DND-41 (cell line): Measurements from ENCODE around the gene MAP7D3.

Experiments used
- ATAC-seq: fragments of 200-7000 bp; cut with Tn5 transposase; 3 replicates; pipeline ENCODE4 v1.9.1; 2021; ENCODE audit warnings: low read depth; ENCODE audit not compliant: insufficient read depth
- DNase-seq: peaks from one replicate; pipeline ENCODE4 v3.0.0-alpha.2; 2020
- H2AFZ ChIP-seq: 2 replicates; pipeline ENCODE4 v1.6.0; 2012; ENCODE audit warnings: low read depth, low read length
- H3K27ac ChIP-seq: 2 replicates; pipeline ENCODE4 v1.5.1; 2012; ENCODE audit warnings: low read length, inconsistent platforms
- H3K27me3 ChIP-seq: fragments of 200-600 bp; sonication (generic); 2 replicates; pipeline ENCODE4 v1.6.0; 2012; ENCODE audit warnings: low read length, mild to moderate bottlenecking, inconsistent platforms; ENCODE audit not compliant: insufficient read depth, poor library complexity
- H3K36me3 ChIP-seq: 2 replicates; pipeline ENCODE4 v1.5.1; 2012; ENCODE audit warnings: low read length, inconsistent platforms; ENCODE audit not compliant: insufficient read depth
- H3K4me1 ChIP-seq: 2 replicates; pipeline ENCODE4 v1.5.1; 2012; ENCODE audit warnings: mild to moderate bottlenecking, low read length; ENCODE audit not compliant: insufficient read depth
- H3K4me2 ChIP-seq: 2 replicates; pipeline ENCODE4 v1.6.0; 2012; ENCODE audit warnings: mild to moderate bottlenecking, moderate library complexity, low read length, inconsistent platforms; ENCODE audit not compliant: insufficient read depth
- H3K4me3 ChIP-seq, 2 experiments: fragments of 200-600 bp in 1 of 2; shearing (Covaris generic) in 1 of 2; 2 replicates each; pipeline ENCODE4 v1.5.1; 2012 to 2016; ENCODE audit warnings: inconsistent platforms in 2 of 2, low read length in 2 of 2, mild to moderate bottlenecking in 2 of 2, low read depth in 1 of 2, moderate library complexity in 1 of 2
- H3K79me2 ChIP-seq: 2 replicates; pipeline ENCODE4 v1.6.0; 2012; ENCODE audit warnings: low read length, inconsistent platforms; ENCODE audit not compliant: insufficient read depth
- H3K9ac ChIP-seq: 2 replicates; pipeline ENCODE4 v1.6.0; 2012; ENCODE audit warnings: low read depth, mild to moderate bottlenecking, inconsistent platforms, low read length, moderate library complexity
- H3K9me3 ChIP-seq: 2 replicates; pipeline ENCODE4 v1.5.1; 2012; ENCODE audit warnings: low read length, moderate library complexity, mild to moderate bottlenecking, inconsistent platforms; ENCODE audit not compliant: insufficient read depth, severe bottlenecking
- H4K20me1 ChIP-seq: 2 replicates; pipeline ENCODE4 v1.6.0; 2012; ENCODE audit warnings: low read length; ENCODE audit not compliant: insufficient read depth
- EZH2 ChIP-seq: IDR thresholded peaks from 3 replicates; pipeline ENCODE4 v1.6.1; 2012; ENCODE audit warnings: borderline replicate concordance, low read depth, mild to moderate bottlenecking, moderate library complexity, low read length, inconsistent platforms; ENCODE audit not compliant: severe bottlenecking
- TF ChIP-seq, protein P1 (sequence below): IDR thresholded peaks from 2 replicates; pipeline ENCODE4 v1.5.1; 2012; ENCODE audit warnings: borderline replicate concordance, low read length, moderate library complexity, mild to moderate bottlenecking; ENCODE audit not compliant: poor library complexity, severe bottlenecking; ENCODE audit errors: extremely low read depth

Gene MAP7D3

GRCh38 chrX:136219893-136220292, 31.3 kb downstream of the MAP7D3 start:
- no peaks in the 10 kb centered on the region for H3K27me3 ChIP-seq
- ATAC-seq (no peak), DNase-seq (no peak)
- no peak overlapping the region for H3K27ac ChIP-seq
- no peaks in the 10 kb centered on the region for H4K20me1 ChIP-seq
- H3K36me3 ChIP-seq = peaks cover 54% of the 10 kb centered on the region
- no peak overlapping the region for H3K4me3 ChIP-seq
- H3K4me2 ChIP-seq = no peak overlapping the region
- H3K4me1 ChIP-seq = no peaks in the 10 kb centered on the region
- no peaks in the 10 kb centered on the region for H3K9me3 ChIP-seq
- TF ChIP-seq, protein P1, sequence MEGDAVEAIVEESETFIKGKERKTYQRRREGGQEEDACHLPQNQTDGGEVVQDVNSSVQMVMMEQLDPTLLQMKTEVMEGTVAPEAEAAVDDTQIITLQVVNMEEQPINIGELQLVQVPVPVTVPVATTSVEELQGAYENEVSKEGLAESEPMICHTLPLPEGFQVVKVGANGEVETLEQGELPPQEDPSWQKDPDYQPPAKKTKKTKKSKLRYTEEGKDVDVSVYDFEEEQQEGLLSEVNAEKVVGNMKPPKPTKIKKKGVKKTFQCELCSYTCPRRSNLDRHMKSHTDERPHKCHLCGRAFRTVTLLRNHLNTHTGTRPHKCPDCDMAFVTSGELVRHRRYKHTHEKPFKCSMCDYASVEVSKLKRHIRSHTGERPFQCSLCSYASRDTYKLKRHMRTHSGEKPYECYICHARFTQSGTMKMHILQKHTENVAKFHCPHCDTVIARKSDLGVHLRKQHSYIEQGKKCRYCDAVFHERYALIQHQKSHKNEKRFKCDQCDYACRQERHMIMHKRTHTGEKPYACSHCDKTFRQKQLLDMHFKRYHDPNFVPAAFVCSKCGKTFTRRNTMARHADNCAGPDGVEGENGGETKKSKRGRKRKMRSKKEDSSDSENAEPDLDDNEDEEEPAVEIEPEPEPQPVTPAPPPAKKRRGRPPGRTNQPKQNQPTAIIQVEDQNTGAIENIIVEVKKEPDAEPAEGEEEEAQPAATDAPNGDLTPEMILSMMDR = no peak
- TF ChIP-seq EZH2 = no peak
- H3K9ac ChIP-seq = no peak overlapping the region
- no peaks in the 10 kb centered on the region for H3K79me2 ChIP-seq
- no peak overlapping the region for H2AFZ ChIP-seq

DNA sequence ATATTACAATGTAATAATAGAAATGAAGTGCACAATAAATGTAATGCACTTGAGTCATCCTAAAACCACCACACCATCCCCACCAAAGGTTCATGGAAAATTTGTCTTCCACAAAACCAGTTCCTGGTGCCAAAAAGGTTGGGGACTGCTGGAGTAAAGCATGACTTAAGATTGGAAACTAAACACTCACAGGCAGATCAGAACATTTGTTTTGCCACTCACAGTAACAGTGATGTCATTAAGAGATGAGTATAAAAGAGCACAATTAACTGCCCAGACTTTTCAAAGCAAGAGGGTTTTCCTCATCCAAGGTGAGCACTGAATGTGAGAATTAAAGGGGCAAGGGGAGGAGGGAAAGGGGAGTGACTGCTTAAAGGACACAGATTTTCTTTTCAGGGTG, 35.6 kb downstream of the MAP7D3 start:
- H3K79me2 ChIP-seq = no peaks in the 10 kb centered on the region
- DNase-seq (no peak), ATAC-seq (no peak)
- no peaks in the 10 kb centered on the region for H3K27me3 ChIP-seq
- H3K9ac ChIP-seq = no peak overlapping the region
- no peak overlapping the region for H3K4me2 ChIP-seq
- no peak overlapping the region for H2AFZ ChIP-seq
- no peak for TF ChIP-seq EZH2
- TF ChIP-seq, protein P1 = no peak
- no peaks in the 10 kb centered on the region for H3K9me3 ChIP-seq
- no peaks in the 10 kb centered on the region for H3K4me1 ChIP-seq
- no peak overlapping the region for H3K27ac ChIP-seq
- H3K36me3 ChIP-seq = peaks cover 31% of the 10 kb centered on the region
- H4K20me1 ChIP-seq = no peaks in the 10 kb centered on the region
- no peak overlapping the region for H3K4me3 ChIP-seq

GRCh38 chrX:136214551-136214950, 36.6 kb downstream of the MAP7D3 start:
- DNase-seq (no peak), ATAC-seq (no peak)
- Histone ChIP-seq H3K9me3 (no peaks in the 10 kb centered on the region), H3K4me3 (no peak overlapping the region), H3K4me1 (no peaks in the 10 kb centered on the region), H2AFZ (no peak overlapping the region), H3K27me3 (no peaks in the 10 kb centered on the region), H3K27ac (no peak overlapping the region), H3K9ac (no peak overlapping the region), H4K20me1 (no peaks in the 10 kb centered on the region), H3K4me2 (no peak overlapping the region), H3K79me2 (no peaks in the 10 kb centered on the region), H3K36me3 (peaks cover 23% of the 10 kb centered on the region)
- no peak for TF ChIP-seq EZH2

DNA sequence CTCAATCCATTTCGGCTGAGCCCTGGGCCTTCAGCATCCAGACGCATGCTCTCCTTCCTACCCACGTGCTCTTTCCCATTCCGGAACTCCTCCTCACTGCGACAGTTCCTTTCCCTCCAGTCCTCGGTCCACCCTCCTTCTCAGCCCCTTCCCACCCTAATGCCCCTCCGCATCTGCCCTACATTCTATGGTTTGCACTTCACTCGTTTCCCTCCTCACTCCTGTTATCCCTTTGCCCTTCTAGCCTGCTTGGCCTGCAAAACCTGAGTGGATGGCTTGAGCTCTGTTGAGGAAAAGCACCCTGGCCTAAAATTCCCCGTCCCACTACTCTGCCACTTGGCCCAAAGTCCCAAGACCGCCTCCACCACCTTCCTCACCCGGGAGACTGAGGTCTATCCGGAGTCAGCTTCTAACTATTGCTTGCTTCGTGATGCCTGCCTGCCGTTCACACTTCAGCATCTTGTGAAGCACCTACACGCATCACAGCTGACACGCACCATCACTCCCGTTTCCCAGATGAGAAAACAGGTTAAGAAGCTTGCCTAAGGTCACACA, 38.6 kb downstream of the MAP7D3 start:
- Histone ChIP-seq H3K4me1 (no peaks in the 10 kb centered on the region), H3K4me3 (no peak overlapping the region), H2AFZ (no peak overlapping the region), H3K9ac (no peak overlapping the region), H3K4me2 (no peak overlapping the region), H3K27ac (no peak overlapping the region), H3K36me3 (peaks cover 17% of the 10 kb centered on the region), H4K20me1 (no peaks in the 10 kb centered on the region), H3K9me3 (no peaks in the 10 kb centered on the region), H3K27me3 (no peaks in the 10 kb centered on the region), H3K79me2 (no peaks in the 10 kb centered on the region)
- ATAC-seq (no peak), DNase-seq (no peak)
- TF ChIP-seq, protein P1 = no peak
- TF ChIP-seq EZH2 = no peak
